Pancreas (tissue), 10 donors: ENCODE measurements around the gene TFF2. TPM values are rescaled to one million over a fixed set of nuclear protein-coding genes. Genes with fewer than 3 reads are reported as not detected.

Experiments used
- ATAC-seq, 4 donors: fragments of 200-7000 bp; cut with Tn5 transposase; one replicate each; pipeline versions ENCODE4 v1.8.0 to v1.9.1; 2020; ENCODE audit warnings: mild to moderate bottlenecking in 4 of 4, moderate library complexity in 4 of 4
- DNase-seq, 6 donors: peaks; one replicate each; pipeline ENCODE4 v3.0.0-alpha.2; 2020
- FAIRE-seq: peaks from 2 replicates; lab custom pipeline; 2012; peaks lifted over from hg19 to GRCh38; lab: Jason Lieb, UNC
- H3K27ac ChIP-seq, 4 donors: fragments of 200-600 bp; sonication (generic); 1 replicate in 3 of 4; 2 replicates in 1 of 4; pipeline versions ENCODE4 v1.5.0 to v1.8.0; 2020
- H3K27me3 ChIP-seq, 4 donors: fragments of 200-600 bp; one replicate each; pipeline ENCODE4 v1.8.0; 2021
- H3K36me3 ChIP-seq, 3 donors: fragments of 200-600 bp; sonication (generic) in 1 of 3; one replicate each; pipeline versions ENCODE4 v1.5.0 to v1.8.0; 2020 to 2021
- H3K4me1 ChIP-seq, 3 donors: fragments of 200-600 bp; one replicate each; pipeline ENCODE4 v1.8.0; 2021
- H3K4me3 ChIP-seq, 4 donors: fragments of 200-600 bp; sonication (generic) in 2 of 4; one replicate each; pipeline versions ENCODE4 v1.5.0 to v1.8.0; 2020 to 2021
- H3K9me3 ChIP-seq, 4 donors: fragments of 200-600 bp; one replicate each; pipeline ENCODE4 v1.8.0; 2021
- CTCF ChIP-seq, 4 donors: fragments of 200-600 bp; sonication (generic) in 3 of 4; IDR thresholded peaks; one replicate each; pipeline versions ENCODE4 v1.5.0 to v1.8.0; 2021; ENCODE audit warnings: antibody characterized with exemption in 4 of 4
- WGBS, 2 donors: extraction: QIAGEN DNeasy Blood & Tissue Kit; methylation state at CpG; one replicate each; pipeline ENCODE4 v1.1.7; 2013; 5-methylcytosine and 5-hydroxymethylcytosine counted together
- intact Hi-C, 3 donors: fragments of 100-400 bp; cut with DNase I; formaldehyde crosslinking; loops; one replicate each; pipeline versions ENCODE4 v1.11.1 to v1.14.2; 2022
- polyA plus RNA-seq, 2 donors: library from polyadenylated mRNA; stranded (reverse); fragments of 200-250 nt; gene quantifications; one replicate each; pipeline ENCODE4 v1.2.3, GENCODE V29; 2013
- total RNA-seq, 6 donors: library from RNA; stranded (reverse); fragmentation: NEBNext Ultra II Directional in 4 of 6; extraction: Animal tissue kit (Norgen Biotek cat#: 25700) in 4 of 6; gene quantifications; one replicate each; pipeline versions ENCODE4 v1.2.1 to v1.2.4, GENCODE V29; 2021 to 2023
- donor health status: healthy with polysubstance abuse.
- donor health status: DM: no; HTN: no; CAD: no; lungs with moderate emphysema.
- donor health status: DM: no; HTN: no; CAD: no.
- donor health status: control.
- donor health status: control.
- donor health status: Bipolar disorder and iron deficiency.
- donor health status: DM: yes; HTN: yes; CAD: no.
- donor health status: DM: no; HTN: no; CAD: no.
- donor health status: DM: no; HTN: no; CAD: no.
- donor health status: DM: yes; HTN: yes; CAD: no.

TFF2 gene
- total and polyA plus RNA-seq, 8 donors = 0.28 to 19.6 (median 1.7) TPM

- peak; percentile 74 to 81 (median 78) for ATAC-seq
- H3K9me3 ChIP-seq = no peaks in the 10 kb centered on the region
- 35 to 46% methylated on average over 20 of the region's 20 CpGs for WGBS, 2 donors
- intact Hi-C loops = loop anchor here in 1 of 3 donors (10.0 kb wide), 1 partner anchor 64 kb away; no protein-coding TSS in a partner anchor
- H3K27me3 ChIP-seq = no peaks in the 10 kb centered on the region
- H3K27ac ChIP-seq = peak overlapping the region; percentile 58 to 81 (median 72)
- peak; percentile 48 to 68 (median 57) for DNase-seq
- no peaks in the 10 kb centered on the region for H3K36me3 ChIP-seq
- no peak for FAIRE-seq
- TF ChIP-seq CTCF (IDR thresholded peaks at IDR 0.05) = no peak
- peak overlapping the region in 2 of 4 donors; percentile 17 to 18 for H3K4me3 ChIP-seq
- H3K4me1 ChIP-seq = no peaks in the 10 kb centered on the region
These were observed 38.1 kb upstream of the TFF2 start for GRCh38 chr21:42388740-42389448.

GRCh38 chr21:42387843-42388340, 37.1 kb upstream of the TFF2 start:
- Histone ChIP-seq H3K27ac (peak overlapping the region in 2 of 4 donors; percentile 68 to 81), H3K36me3 (no peaks in the 10 kb centered on the region), H3K9me3 (no peaks in the 10 kb centered on the region), H3K4me3 (no peak overlapping the region), H3K27me3 (no peaks in the 10 kb centered on the region), H3K4me1 (no peaks in the 10 kb centered on the region)
- intact Hi-C loops = loop anchor here in 1 of 3 donors (10.0 kb wide), 1 partner anchor 63 kb away; no protein-coding TSS in a partner anchor
- DNase-seq = peak in 1 of 6 donors; percentile 20
- no peak for TF ChIP-seq CTCF (IDR thresholded peaks at IDR 0.05)
- no peak for ATAC-seq
- 91 to 98% methylated on average over 6 of the region's 6 CpGs for WGBS, 2 donors
- no peak for FAIRE-seq

GRCh38 chr21:42387164-42387563, 36.4 kb upstream of the TFF2 start:
- no peak for TF ChIP-seq CTCF (IDR thresholded peaks at IDR 0.05)
- intact Hi-C loops = loop anchor here in 1 of 3 donors (10.0 kb wide), 1 partner anchor 62 kb away; no protein-coding TSS in a partner anchor
- DNase-seq (peak in 1 of 6 donors; percentile 21), FAIRE-seq (no peak), ATAC-seq (no peak)
- Histone ChIP-seq H3K27ac (no peak overlapping the region), H3K9me3 (no peaks in the 10 kb centered on the region), H3K36me3 (no peaks in the 10 kb centered on the region), H3K4me1 (no peaks in the 10 kb centered on the region), H3K27me3 (no peaks in the 10 kb centered on the region), H3K4me3 (no peak overlapping the region)
- 79 to 85% methylated on average over 3 of the region's 3 CpGs for WGBS, 2 donors

DNA sequence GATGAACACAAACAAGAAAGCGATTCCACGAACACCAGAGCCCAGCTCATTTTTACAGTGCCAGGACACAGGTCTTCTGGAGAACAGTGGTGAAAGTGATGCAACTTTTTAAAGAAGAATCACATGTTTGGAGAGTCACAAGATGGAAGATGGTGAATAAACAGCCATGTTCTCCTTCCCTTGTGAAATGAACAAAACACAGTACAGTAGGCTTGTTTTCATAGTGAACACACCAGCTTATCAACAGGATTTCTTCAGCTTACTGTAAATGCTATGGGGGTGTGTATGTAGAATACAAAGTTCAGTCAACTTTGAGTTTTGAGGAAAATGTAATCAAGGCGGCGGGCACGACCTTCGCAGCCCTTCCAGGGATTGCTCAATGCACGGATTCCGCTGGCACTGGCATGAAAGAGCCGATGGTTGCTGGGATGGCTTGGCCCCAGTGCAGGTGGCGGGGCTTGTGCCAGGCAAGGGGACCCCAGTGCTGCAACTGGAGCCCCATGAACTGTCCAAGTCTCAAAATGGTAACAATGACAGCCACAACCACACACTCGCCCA, 35.3 kb upstream of the TFF2 start:
- intact Hi-C loops = loop anchor here in 1 of 3 donors (10.0 kb wide), 1 partner anchor 61 kb away; no protein-coding TSS in a partner anchor
- H3K36me3 ChIP-seq = no peaks in the 10 kb centered on the region
- no peaks in the 10 kb centered on the region for H3K4me1 ChIP-seq
- no peak for FAIRE-seq
- TF ChIP-seq CTCF (IDR thresholded peaks at IDR 0.05) = no peak
- H3K27me3 ChIP-seq = no peaks in the 10 kb centered on the region
- H3K27ac ChIP-seq = no peak overlapping the region
- WGBS, 2 donors = 52 to 57% methylated on average over 11 of the region's 11 CpGs
- H3K4me3 ChIP-seq = no peak overlapping the region
- H3K9me3 ChIP-seq = no peaks in the 10 kb centered on the region
- DNase-seq = peak in 3 of 6 donors; percentile 15 to 53 (median 32)
- peak in 3 of 4 donors; percentile 5 to 22 (median 5) for ATAC-seq
